GM21390 (cell line): ENCODE results near the gene ABHD17C.
"Not testable (repeated sequence)": the region's sequence is repeated elsewhere in the genome, so short reads cannot be mapped to it uniquely, and the experiment has no call there.

Source experiments
- ATAC-seq: cut with Tn5 transposase; IDR thresholded peaks from one replicate; pipeline ENCODE4 v1.9.1; 2021; ENCODE audit not compliant: unreplicated experiment

ABHD17C gene

GRCh38 chr15:80760960-80761359, 65.8 kb downstream of the ABHD17C start:
- no peak for ATAC-seq

- no peak for ATAC-seq
Observed at GRCh38 chr15:80761754-80762153, 66.6 kb downstream of the ABHD17C start.

- not testable (repeated sequence) for ATAC-seq
Observed at GRCh38 chr15:80763235-80763634, 68.1 kb downstream of the ABHD17C start.

GRCh38 chr15:80764535-80764934, 69.4 kb downstream of the ABHD17C start:
- no peak for ATAC-seq

- ATAC-seq: no peak
Observed at GRCh38 chr15:80766275-80766674, 71.2 kb downstream of the ABHD17C start.

- no peak for ATAC-seq
Observed at GRCh38 chr15:80768158-80768557, 73.0 kb downstream of the ABHD17C start.

GRCh38 chr15:80769153-80769828, 74.2 kb downstream of the ABHD17C start:
- ATAC-seq: no peak

- ATAC-seq: no peak
Observed at GRCh38 chr15:80769829-80770705, 75.0 kb downstream of the ABHD17C start.

- ATAC-seq: no peak
Observed at GRCh38 chr15:80773122-80773551, 78.0 kb downstream of the ABHD17C start.

GRCh38 chr15:80773792-80774352, 78.8 kb downstream of the ABHD17C start:
- ATAC-seq: no peak

GRCh38 chr15:80774486-80774885, 79.4 kb downstream of the ABHD17C start:
- ATAC-seq: no peak

GRCh38 chr15:80775338-80775737, 80.2 kb downstream of the ABHD17C start:
- ATAC-seq: no peak

- no peak for ATAC-seq
Observed at GRCh38 chr15:80776420-80777045, 81.4 kb downstream of the ABHD17C start.

GRCh38 chr15:80777137-80777536, 82.0 kb downstream of the ABHD17C start:
- ATAC-seq: no peak

GRCh38 chr15:80777826-80778620, 82.9 kb downstream of the ABHD17C start:
- no peak for ATAC-seq

- ATAC-seq: no peak
Observed at GRCh38 chr15:80778621-80778963, 83.5 kb downstream of the ABHD17C start.

- ATAC-seq: no peak
Observed at GRCh38 chr15:80778964-80779657, 84.0 kb downstream of the ABHD17C start, which contains the start of gene CEMIP. Gene CEMIP (plus strand): TSS chr15:80779370. CDS start chr15:80873880, 94,510 bp downstream.

GRCh38 chr15:80779658-80780415, 84.7 kb downstream of the ABHD17C start:
- ATAC-seq: no peak
